Dendritic cell treated with granulocyte-macrophage colony-stimulating factor and Interleukin-4, amounts not matched to agents 40 ng/mL and 50 ng/mL, for 4 days (primary cell): ENCODE data around the gene KLRC4.

Experiments used
- H3K27ac Mint-ChIP-seq: one replicate; pipeline ENCODE4 v1.8.0; 2022; ENCODE audit warnings: mild to moderate bottlenecking, mixed read lengths
- H3K27me3 Mint-ChIP-seq: one replicate; pipeline ENCODE4 v1.8.0; 2022; ENCODE audit warnings: mild to moderate bottlenecking, mixed read lengths
- H3K36me3 Mint-ChIP-seq: one replicate; pipeline ENCODE4 v1.8.0; 2022; ENCODE audit warnings: low read depth, mixed read lengths
- H3K4me1 Mint-ChIP-seq: one replicate; pipeline ENCODE4 v1.8.0; 2022; ENCODE audit warnings: low read depth, mixed read lengths
- H3K4me3 Mint-ChIP-seq: one replicate; pipeline ENCODE4 v1.8.0; 2022; ENCODE audit warnings: mild to moderate bottlenecking, moderate library complexity, mixed read lengths
- H3K9me3 Mint-ChIP-seq: one replicate; pipeline ENCODE4 v1.8.0; 2022; ENCODE audit warnings: mixed read lengths
- intact Hi-C: fragments of 100-400 bp; cut with micrococcal nuclease; formaldehyde crosslinking; loops from one replicate; pipeline ENCODE4 v1.15.0; 2022

Gene KLRC4

GRCh38 chr12:10361084-10361483 lies 48.5 kb downstream of the KLRC4 start:
- Mint-ChIP-seq H3K27ac (no peak overlapping the region), H3K27me3 (no peaks in the 10 kb centered on the region), H3K36me3 (no peaks in the 10 kb centered on the region), H3K4me3 (no peak overlapping the region), H3K4me1 (no peaks in the 10 kb centered on the region), H3K9me3 (no peaks in the 10 kb centered on the region)
- intact Hi-C loops: loop anchor here (5.0 kb wide), 1 partner anchor 46 kb away; the partner anchor contains the start of gene KLRC4

GRCh38 chr12:10358969-10359368 lies 50.6 kb downstream of the KLRC4 start:
- H3K27me3 Mint-ChIP-seq: no peaks in the 10 kb centered on the region
- no peak overlapping the region for H3K4me3 Mint-ChIP-seq
- no peaks in the 10 kb centered on the region for H3K36me3 Mint-ChIP-seq
- no peaks in the 10 kb centered on the region for H3K9me3 Mint-ChIP-seq
- H3K4me1 Mint-ChIP-seq: no peaks in the 10 kb centered on the region
- H3K27ac Mint-ChIP-seq: no peak overlapping the region
- intact Hi-C loops: no loop called here

- intact Hi-C loops: no loop called here
- no peak overlapping the region for H3K4me3 Mint-ChIP-seq
- no peaks in the 10 kb centered on the region for H3K36me3 Mint-ChIP-seq
These were observed 51.4 kb downstream of the KLRC4 start for GRCh38 chr12:10358131-10358530.

More at GRCh38 chr12:10358131-10358530, 51.4 kb downstream of the KLRC4 start:
- no peaks in the 10 kb centered on the region for H3K4me1 Mint-ChIP-seq
- no peaks in the 10 kb centered on the region for H3K27me3 Mint-ChIP-seq
- H3K9me3 Mint-ChIP-seq: no peaks in the 10 kb centered on the region
- H3K27ac Mint-ChIP-seq: no peak overlapping the region
